Measurements from ENCODE around the gene HK2.

Gene HK2

GRCh38 chr2:74872389-74872836 is 38.5 kb downstream of the HK2 start:
- H3K4me3 ChIP-seq (ENCODE audit: low read length), result no peak overlapping the region
- no peak for DNase-seq (ENCODE audit: low read depth, low spot score)

GRCh38 chr2:74873012-74873665 is 39.2 kb downstream of the HK2 start:
- DNase-seq (ENCODE audit: low read depth, low spot score), result no peak
- no peak overlapping the region for H3K4me3 ChIP-seq (ENCODE audit: low read length)

GRCh38 chr2:74873678-74874640 is 40.0 kb downstream of the HK2 start:
- DNase-seq (ENCODE audit: low read depth, low spot score), result no peak
- no peak overlapping the region for H3K4me3 ChIP-seq (ENCODE audit: low read length)

GRCh38 chr2:74876081-74876886 is 42.4 kb downstream of the HK2 start:
- H3K4me3 ChIP-seq (ENCODE audit: low read length), result no peak overlapping the region
- DNase-seq (ENCODE audit: low read depth, low spot score), result peak; percentile 52

- DNase-seq (ENCODE audit: low read depth, low spot score), result no peak
- H3K4me3 ChIP-seq (ENCODE audit: low read length), result no peak overlapping the region
Observed at GRCh38 chr2:74877376-74877775, 43.4 kb downstream of the HK2 start.

- no peak for DNase-seq (ENCODE audit: low read depth, low spot score)
- H3K4me3 ChIP-seq (ENCODE audit: low read length), result no peak overlapping the region
Observed at GRCh38 chr2:74877781-74878433, 44.0 kb downstream of the HK2 start.

- DNase-seq (ENCODE audit: low read depth, low spot score), result no peak
- no peak overlapping the region for H3K4me3 ChIP-seq (ENCODE audit: low read length)
Observed at GRCh38 chr2:74878551-74878950, 44.6 kb downstream of the HK2 start.

GRCh38 chr2:74880054-74880728 is 46.3 kb downstream of the HK2 start:
- DNase-seq (ENCODE audit: low read depth, low spot score), result no peak

GRCh38 chr2:74881176-74881575 is 47.2 kb downstream of the HK2 start:
- no peak for DNase-seq (ENCODE audit: low read depth, low spot score)
- no peak overlapping the region for H3K4me3 ChIP-seq (ENCODE audit: low read length)

More at GRCh38 chr2:74880054-74880728, 46.3 kb downstream of the HK2 start:
- H3K4me3 ChIP-seq (ENCODE audit: low read length), result no peak overlapping the region

GRCh38 chr2:74881626-74882298 is 47.8 kb downstream of the HK2 start:
- no peak for DNase-seq (ENCODE audit: low read depth, low spot score)
- no peak overlapping the region for H3K4me3 ChIP-seq (ENCODE audit: low read length)

- H3K4me3 ChIP-seq (ENCODE audit: low read length), result no peak overlapping the region
- no peak for DNase-seq (ENCODE audit: low read depth, low spot score)
Observed at GRCh38 chr2:74882299-74882687, 48.4 kb downstream of the HK2 start.

- H3K4me3 ChIP-seq (ENCODE audit: low read length), result no peak overlapping the region
- no peak for DNase-seq (ENCODE audit: low read depth, low spot score)
Observed at GRCh38 chr2:74883011-74883410, 49.1 kb downstream of the HK2 start.

- no peak overlapping the region for H3K4me3 ChIP-seq (ENCODE audit: low read length)
- DNase-seq (ENCODE audit: low read depth, low spot score), result no peak
Observed at GRCh38 chr2:74884118-74884762, 50.3 kb downstream of the HK2 start.

- no peak overlapping the region for H3K4me3 ChIP-seq (ENCODE audit: low read length)
- DNase-seq (ENCODE audit: low read depth, low spot score), result no peak
Observed at GRCh38 chr2:74884866-74885265, 50.9 kb downstream of the HK2 start.

- DNase-seq (ENCODE audit: low read depth, low spot score), result no peak
- no peak overlapping the region for H3K4me3 ChIP-seq (ENCODE audit: low read length)
Observed at GRCh38 chr2:74886251-74886650, 52.3 kb downstream of the HK2 start.

GRCh38 chr2:74886811-74887210 is 52.9 kb downstream of the HK2 start:
- H3K4me3 ChIP-seq (ENCODE audit: low read length), result no peak overlapping the region
- no peak for DNase-seq (ENCODE audit: low read depth, low spot score)

GRCh38 chr2:74887445-74887951 is 53.6 kb downstream of the HK2 start:
- DNase-seq (ENCODE audit: low read depth, low spot score), result no peak
- no peak overlapping the region for H3K4me3 ChIP-seq (ENCODE audit: low read length)
